HepG2 (cell line): ENCODE results near the gene GPR42. TPM values are rescaled to one million over a fixed set of nuclear protein-coding genes. Genes with fewer than 3 reads are reported as not detected.

Experiments
- ATAC-seq: fragments of 200-7000 bp; cut with Tn5 transposase; 3 replicates; pipeline ENCODE4 v1.9.1; 2020; ENCODE audit warnings: mild to moderate bottlenecking, moderate library complexity
- BruUV-seq: library from RNA; stranded (reverse); fragments of 400-500 nt; replicated peaks from 2 replicates; lab custom pipeline; 2021; lab: Mats Ljungman, UMichigan
- CTCF ChIA-PET: fragments of 300-600 bp; formaldehyde crosslinking; extraction: SDS; loops from one replicate; lab custom pipeline; 2021; ENCODE audit warnings: low total read pairs, inconsistent platforms, low intra/inter-chr PET ratio; lab: Yijun Ruan, JAX
- POLR2A ChIA-PET: fragments of 350-600 bp; sonication (Branson Sonifier 250); formaldehyde crosslinking; loops from one replicate; lab custom pipeline; 2020; ENCODE audit warnings: antibody characterized with exemption, inconsistent platforms; lab: Yijun Ruan, JAX
- DNase-seq: peaks from one replicate; pipeline ENCODE4 v3.0.0-alpha.2; 2015; ENCODE audit warnings: low spot score
- FAIRE-seq: peaks from 3 replicates; lab custom pipeline; 2011; peaks lifted over from hg19 to GRCh38; lab: Jason Lieb, UNC
- H2AFZ ChIP-seq: one replicate; pipeline ENCODE4 v1.6.1; 2011; ENCODE audit warnings: low read length, inconsistent platforms
- H3K27ac ChIP-seq: fragments of 300-600 bp; 3 replicates; pipeline ENCODE4 v1.8.0; 2011; ENCODE audit warnings: mixed run types, mild to moderate bottlenecking, mixed read lengths, low read length, inconsistent platforms; ENCODE audit not compliant: insufficient read depth; ENCODE audit errors: extremely low read length
- H3K27me3 ChIP-seq, 2 experiments: fragments of 200-600 bp in 1 of 2; 2 replicates in 1 of 2; 3 replicates in 1 of 2; pipeline versions ENCODE4 v1.6.0 to v1.8.0; 2011; ENCODE audit warnings: low read length in 2 of 2, mild to moderate bottlenecking in 2 of 2, moderate library complexity in 2 of 2, inconsistent platforms in 1 of 2; ENCODE audit not compliant: insufficient read depth in 2 of 2, control insufficient read depth in 1 of 2
- H3K36me3 ChIP-seq, 2 experiments: fragments of 200-600 bp in 1 of 2; replicated peaks in 1 of 2; 2 replicates in 1 of 2; 3 replicates in 1 of 2; pipeline versions ENCODE4 v1.5.1 to v1.8.0; 2011; ENCODE audit warnings: low read length in 2 of 2, inconsistent platforms in 1 of 2; ENCODE audit not compliant: insufficient read depth in 2 of 2, control insufficient read depth in 1 of 2
- H3K4me1 ChIP-seq: 2 replicates; pipeline ENCODE4 v1.5.1; 2012; ENCODE audit warnings: low read length, inconsistent platforms; ENCODE audit not compliant: insufficient read depth
- H3K4me2 ChIP-seq: 2 replicates; pipeline ENCODE4 v1.6.0; 2011; ENCODE audit warnings: low read depth, low read length, inconsistent platforms
- H3K4me3 ChIP-seq, 3 experiments: fragments of 200-600 bp in 1 of 3; sonication (generic), shearing (Covaris generic) in 1 of 3; replicated peaks in 1 of 3; 2 replicates each; pipeline ENCODE4 v1.5.1; 2011 to 2016; ENCODE audit warnings: low read length in 3 of 3, inconsistent platforms in 2 of 3, low read depth in 2 of 3, mild to moderate bottlenecking in 2 of 3, control low read depth in 1 of 3, mixed read lengths in 1 of 3; ENCODE audit not compliant: insufficient read depth in 1 of 3
- H3K79me2 ChIP-seq: one replicate; pipeline ENCODE4 v1.6.1; 2011; ENCODE audit warnings: low read length, inconsistent platforms; ENCODE audit not compliant: insufficient read depth
- H3K9ac ChIP-seq: 2 replicates; pipeline ENCODE4 v1.6.0; 2011; ENCODE audit warnings: mild to moderate bottlenecking, low read depth, low read length, inconsistent platforms; ENCODE audit not compliant: insufficient read depth
- H3K9me3 ChIP-seq: 2 replicates; pipeline ENCODE4 v1.5.1; 2012; ENCODE audit warnings: mild to moderate bottlenecking, low read length
- H4K20me1 ChIP-seq: 2 replicates; pipeline ENCODE4 v1.6.0; 2011; ENCODE audit warnings: inconsistent platforms, mild to moderate bottlenecking, low read length, moderate library complexity; ENCODE audit not compliant: insufficient read depth
- KAT7 ChIP-seq: IDR thresholded peaks from 2 replicates; pipeline ENCODE4 v1.6.1; 2018; ENCODE audit warnings: borderline replicate concordance, missing compliant biosample characterization
- SNAI1 ChIP-seq: sonication (generic); formaldehyde crosslinking; IDR thresholded peaks from 2 replicates; pipeline ENCODE4 v1.5.0; 2020; ENCODE audit warnings: mild to moderate bottlenecking, missing genetic modification reagents, borderline replicate concordance
- ZNF24 ChIP-seq: fragments of 450-650 bp; IDR thresholded peaks from 2 replicates; pipeline ENCODE4 v1.6.1; 2017; ENCODE audit warnings: antibody characterized with exemption, mild to moderate bottlenecking
- WGBS: methylation state at CpG from one replicate; pipeline ENCODE4 v1.1.6; 2017; ENCODE audit warnings: low lambda C conversion rate; 5-methylcytosine and 5-hydroxymethylcytosine counted together
- in situ Hi-C: cut with HindIII; loops from 2 replicates; pipeline ENCODE4 v1.10.0; 2017; ENCODE audit warnings: low pct_unique_long_range_greater_than_20kb; ENCODE audit not compliant: extremely low pct_ligation_motif_present
- intact Hi-C: fragments of 100-400 bp; cut with micrococcal nuclease; formaldehyde crosslinking; loops from one replicate; pipeline ENCODE4 v1.10.0; 2022; ENCODE audit not compliant: unreplicated experiment
- polyA plus RNA-seq, 8 experiments: library from polyadenylated mRNA; depleted of rRNA in 3 of 8; stranded (reverse) in 7 of 8; unstranded in 1 of 8; fragments of >200 nt; fragmentation: Illumina TruSeq in 4 of 8; extraction: Trizol in 4 of 8; gene quantifications; 2 replicates each; pipeline versions ENCODE4 v1.2.1 to v1.2.3, GENCODE V29; 2011 to 2016; ENCODE audit warnings: low read depth in 4 of 8, missing spikeins in 1 of 8, mixed read lengths in 1 of 8; ENCODE audit not compliant: insufficient read depth in 1 of 8
- total RNA-seq, 5 experiments: library from RNA; depleted of rRNA; stranded (reverse); fragments of >200 nt; fragmentation: Illumina TruSeq; extraction: Trizol; gene quantifications; 2 replicates each; pipeline ENCODE4 v1.2.3, GENCODE V29; 2016; ENCODE audit warnings: low read depth in 1 of 5
- TF ChIP-seq, protein P1 (sequence below): sonication (generic); formaldehyde crosslinking; IDR thresholded peaks from 2 replicates; pipeline ENCODE4 v1.9.0; 2021; ENCODE audit warnings: missing genetic modification reagents, mild to moderate bottlenecking, borderline replicate concordance

The GPR42 gene
- total and polyA plus RNA-seq, 2 of the 13 experiments (the other 11 are each of a cell fraction or from before 2014, with no cell fraction given): not detected

DNA sequence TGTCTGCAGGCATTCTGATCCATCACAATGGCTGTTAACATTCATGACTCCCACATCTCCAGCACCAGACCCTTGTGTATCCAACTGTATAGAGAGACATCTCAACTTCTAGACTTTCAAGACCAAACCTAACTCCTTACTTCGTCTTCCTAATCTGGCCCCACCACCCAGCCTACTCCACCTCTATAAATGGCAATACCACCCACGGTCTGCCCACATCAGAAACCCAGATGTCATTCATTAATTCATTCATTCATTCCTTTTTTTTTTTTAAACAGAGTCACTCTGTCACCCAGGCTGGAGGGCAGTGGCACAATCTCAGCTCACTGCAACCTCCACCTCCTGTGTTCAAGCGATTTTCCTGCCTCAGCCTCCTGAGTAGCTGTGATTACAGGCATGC, 10.4 kb downstream of the GPR42 start:
- Histone ChIP-seq H3K4me2 (no peak overlapping the region; the same call in 1 of the 2 replicates), H3K36me3 (no peaks in the 10 kb centered on the region), H2AFZ (no peak overlapping the region)
- intact Hi-C loops: no loop called here
- TF ChIP-seq SNAI1 (no peak), ZNF24 (peak; percentile 77)
- TF ChIP-seq, protein P1, sequence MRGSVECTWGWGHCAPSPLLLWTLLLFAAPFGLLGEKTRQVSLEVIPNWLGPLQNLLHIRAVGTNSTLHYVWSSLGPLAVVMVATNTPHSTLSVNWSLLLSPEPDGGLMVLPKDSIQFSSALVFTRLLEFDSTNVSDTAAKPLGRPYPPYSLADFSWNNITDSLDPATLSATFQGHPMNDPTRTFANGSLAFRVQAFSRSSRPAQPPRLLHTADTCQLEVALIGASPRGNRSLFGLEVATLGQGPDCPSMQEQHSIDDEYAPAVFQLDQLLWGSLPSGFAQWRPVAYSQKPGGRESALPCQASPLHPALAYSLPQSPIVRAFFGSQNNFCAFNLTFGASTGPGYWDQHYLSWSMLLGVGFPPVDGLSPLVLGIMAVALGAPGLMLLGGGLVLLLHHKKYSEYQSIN (CRISPR knock-in tag): no peak
- TF ChIP-seq, all 625 proteins: peak for 1
- Histone ChIP-seq H3K9ac (no peak overlapping the region), H3K9me3 (peaks cover 16% of the 10 kb centered on the region), H4K20me1 (no peaks in the 10 kb centered on the region), H3K27me3 (no peaks in the 10 kb centered on the region), H3K27ac (peak overlapping the region; percentile 65), H3K4me1 (peaks cover 48% of the 10 kb centered on the region), H3K79me2 (no peaks in the 10 kb centered on the region), H3K4me3 (no peak overlapping the region)
- in situ Hi-C loops: no loop called here
- DNase-seq: no peak
- 54% methylated on average over 3 of the region's 3 CpGs for WGBS
- no peak for FAIRE-seq
- CTCF ChIA-PET: no interaction called here
- ATAC-seq: no peak
- POLR2A ChIA-PET: no interaction called here
- no TSS peak for BruUV-seq

DNA sequence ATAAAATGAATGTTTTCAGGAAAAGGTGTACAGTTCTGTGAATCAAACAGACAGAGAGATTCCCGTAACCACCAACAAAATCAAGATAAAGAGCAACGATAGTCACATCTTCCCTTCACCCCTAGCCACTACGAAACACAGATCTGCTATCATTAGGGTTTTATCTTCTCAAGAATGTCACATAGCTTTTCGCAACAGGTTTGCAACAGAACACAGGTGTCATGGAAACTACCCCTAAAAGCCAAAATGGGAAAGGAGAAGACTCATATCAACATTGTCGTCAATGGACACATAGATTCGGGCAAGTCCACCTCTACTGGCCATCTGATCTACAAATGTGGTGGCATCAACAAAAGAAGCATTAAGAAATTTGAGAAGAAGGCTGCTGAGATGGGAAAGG, 11.1 kb downstream of the GPR42 start:
- TF ChIP-seq KAT7 (CRISPR knock-in tag): no peak
- H2AFZ ChIP-seq: no peak overlapping the region
- H3K9ac ChIP-seq: no peak overlapping the region
- FAIRE-seq: no peak
- H3K9me3 ChIP-seq: peaks cover 22% of the 10 kb centered on the region
- intact Hi-C loops (no loop called here), in situ Hi-C loops (no loop called here)
- H3K4me1 ChIP-seq: peaks cover 47% of the 10 kb centered on the region
- no peak for ATAC-seq
- DNase-seq: no peak
- no peaks in the 10 kb centered on the region for H3K27me3 ChIP-seq
- BruUV-seq: no TSS peak
- H3K27ac ChIP-seq: no peak overlapping the region
- CTCF ChIA-PET: no interaction called here
- POLR2A ChIA-PET: no interaction called here
- no peaks in the 10 kb centered on the region for H3K36me3 ChIP-seq
- no peak overlapping the region for H3K4me2 ChIP-seq
- H3K4me3 ChIP-seq: no peak overlapping the region
- no peaks in the 10 kb centered on the region for H4K20me1 ChIP-seq
- 95% methylated on average over 6 of the region's 6 CpGs for WGBS
- no peaks in the 10 kb centered on the region for H3K79me2 ChIP-seq
